ENCODE measurements around the gene CCNI2.
A peak's percentile ranks its signal among the peaks of the same experiment; 100 is the strongest.

Gene CCNI2

GRCh38 chr5:132766806-132767055 is 19.5 kb downstream of the CCNI2 start:
- Mint-ChIP-seq H3K9me3 (no peaks in the 10 kb centered on the region), H3K27me3 (ENCODE audit: low read depth) (no peaks in the 10 kb centered on the region), H3K4me3 (no peak overlapping the region), H3K27ac (no peak overlapping the region), H3K4me1 (ENCODE audit: low read depth) (peaks cover 10% of the 10 kb centered on the region), H3K36me3 (ENCODE audit: low read depth) (peaks cover 5% of the 10 kb centered on the region)

GRCh38 chr5:132767150-132767549 is 19.9 kb downstream of the CCNI2 start:
- peaks cover 5% of the 10 kb centered on the region for H3K36me3 Mint-ChIP-seq (ENCODE audit: low read depth)
- no peaks in the 10 kb centered on the region for H3K27me3 Mint-ChIP-seq (ENCODE audit: low read depth)
- no peak overlapping the region for H3K27ac Mint-ChIP-seq
- H3K4me3 Mint-ChIP-seq, result no peak overlapping the region
- H3K9me3 Mint-ChIP-seq, result no peaks in the 10 kb centered on the region
- peaks cover 10% of the 10 kb centered on the region for H3K4me1 Mint-ChIP-seq (ENCODE audit: low read depth)

GRCh38 chr5:132768485-132768868 is 21.3 kb downstream of the CCNI2 start:
- no peaks in the 10 kb centered on the region for H3K27me3 Mint-ChIP-seq (ENCODE audit: low read depth)
- H3K27ac Mint-ChIP-seq, result no peak overlapping the region
- no peak overlapping the region for H3K4me3 Mint-ChIP-seq
- peaks cover 10% of the 10 kb centered on the region for H3K4me1 Mint-ChIP-seq (ENCODE audit: low read depth)
- no peaks in the 10 kb centered on the region for H3K9me3 Mint-ChIP-seq
- peaks cover 2% of the 10 kb centered on the region for H3K36me3 Mint-ChIP-seq (ENCODE audit: low read depth)

GRCh38 chr5:132770476-132771159 is 23.4 kb downstream of the CCNI2 start:
- Mint-ChIP-seq H3K36me3 (ENCODE audit: low read depth) (no peaks in the 10 kb centered on the region), H3K4me3 (no peak overlapping the region), H3K9me3 (no peaks in the 10 kb centered on the region), H3K27ac (no peak overlapping the region), H3K4me1 (ENCODE audit: low read depth) (peaks cover 19% of the 10 kb centered on the region), H3K27me3 (ENCODE audit: low read depth) (peaks cover 9% of the 10 kb centered on the region)

GRCh38 chr5:132771503-132771998 is 24.3 kb downstream of the CCNI2 start:
- H3K9me3 Mint-ChIP-seq, result no peaks in the 10 kb centered on the region
- no peaks in the 10 kb centered on the region for H3K36me3 Mint-ChIP-seq (ENCODE audit: low read depth)
- H3K27me3 Mint-ChIP-seq (ENCODE audit: low read depth), result peaks cover 14% of the 10 kb centered on the region
- H3K4me3 Mint-ChIP-seq, result no peak overlapping the region
- H3K27ac Mint-ChIP-seq, result no peak overlapping the region
- H3K4me1 Mint-ChIP-seq (ENCODE audit: low read depth), result peaks cover 20% of the 10 kb centered on the region

GRCh38 chr5:132772291-132773070 is 25.3 kb downstream of the CCNI2 start:
- Mint-ChIP-seq H3K27ac (no peak overlapping the region), H3K4me1 (ENCODE audit: low read depth) (peaks cover 18% of the 10 kb centered on the region), H3K4me3 (no peak overlapping the region), H3K27me3 (ENCODE audit: low read depth) (peaks cover 14% of the 10 kb centered on the region), H3K9me3 (no peaks in the 10 kb centered on the region), H3K36me3 (ENCODE audit: low read depth) (no peaks in the 10 kb centered on the region)

GRCh38 chr5:132773114-132773513 is 25.9 kb downstream of the CCNI2 start:
- no peak overlapping the region for H3K4me3 Mint-ChIP-seq
- H3K27ac Mint-ChIP-seq, result no peak overlapping the region
- peaks cover 19% of the 10 kb centered on the region for H3K27me3 Mint-ChIP-seq (ENCODE audit: low read depth)
- no peaks in the 10 kb centered on the region for H3K9me3 Mint-ChIP-seq
- H3K36me3 Mint-ChIP-seq (ENCODE audit: low read depth), result no peaks in the 10 kb centered on the region
- peaks cover 19% of the 10 kb centered on the region for H3K4me1 Mint-ChIP-seq (ENCODE audit: low read depth)

GRCh38 chr5:132773601-132774355 is 26.6 kb downstream of the CCNI2 start:
- peaks cover 26% of the 10 kb centered on the region for H3K27me3 Mint-ChIP-seq (ENCODE audit: low read depth)
- H3K27ac Mint-ChIP-seq, result no peak overlapping the region
- no peak overlapping the region for H3K4me3 Mint-ChIP-seq
- no peaks in the 10 kb centered on the region for H3K9me3 Mint-ChIP-seq
- H3K4me1 Mint-ChIP-seq (ENCODE audit: low read depth), result peaks cover 21% of the 10 kb centered on the region
- no peaks in the 10 kb centered on the region for H3K36me3 Mint-ChIP-seq (ENCODE audit: low read depth)

- no peak overlapping the region for H3K4me3 Mint-ChIP-seq
- H3K9me3 Mint-ChIP-seq, result no peaks in the 10 kb centered on the region
- no peak overlapping the region for H3K27ac Mint-ChIP-seq
- no peaks in the 10 kb centered on the region for H3K36me3 Mint-ChIP-seq (ENCODE audit: low read depth)
- H3K27me3 Mint-ChIP-seq (ENCODE audit: low read depth), result peaks cover 32% of the 10 kb centered on the region
- peaks cover 21% of the 10 kb centered on the region for H3K4me1 Mint-ChIP-seq (ENCODE audit: low read depth)
Measured at GRCh38 chr5:132774406-132774805, 27.2 kb downstream of the CCNI2 start.

- Mint-ChIP-seq H3K4me3 (no peak overlapping the region), H3K36me3 (ENCODE audit: low read depth) (no peaks in the 10 kb centered on the region), H3K27ac (no peak overlapping the region), H3K9me3 (no peaks in the 10 kb centered on the region), H3K27me3 (ENCODE audit: low read depth) (peaks cover 37% of the 10 kb centered on the region), H3K4me1 (ENCODE audit: low read depth) (peaks cover 25% of the 10 kb centered on the region)
Measured at GRCh38 chr5:132774896-132775295, 27.7 kb downstream of the CCNI2 start.

GRCh38 chr5:132775476-132775961 is 28.3 kb downstream of the CCNI2 start:
- Mint-ChIP-seq H3K27me3 (ENCODE audit: low read depth) (peaks cover 38% of the 10 kb centered on the region), H3K27ac (no peak overlapping the region), H3K4me3 (peak overlapping the region; percentile 72), H3K9me3 (no peaks in the 10 kb centered on the region), H3K4me1 (ENCODE audit: low read depth) (peaks cover 28% of the 10 kb centered on the region), H3K36me3 (ENCODE audit: low read depth) (no peaks in the 10 kb centered on the region)

GRCh38 chr5:132776131-132776937 is 29.1 kb downstream of the CCNI2 start:
- Mint-ChIP-seq H3K4me3 (peak overlapping the region; percentile 72), H3K36me3 (ENCODE audit: low read depth) (no peaks in the 10 kb centered on the region), H3K4me1 (ENCODE audit: low read depth) (peaks cover 31% of the 10 kb centered on the region), H3K27me3 (ENCODE audit: low read depth) (peaks cover 45% of the 10 kb centered on the region), H3K27ac (peak overlapping the region; percentile 26), H3K9me3 (no peaks in the 10 kb centered on the region)

- H3K27ac Mint-ChIP-seq, result no peak overlapping the region
- peaks cover 50% of the 10 kb centered on the region for H3K27me3 Mint-ChIP-seq (ENCODE audit: low read depth)
- no peaks in the 10 kb centered on the region for H3K36me3 Mint-ChIP-seq (ENCODE audit: low read depth)
- peaks cover 31% of the 10 kb centered on the region for H3K4me1 Mint-ChIP-seq (ENCODE audit: low read depth)
- H3K9me3 Mint-ChIP-seq, result no peaks in the 10 kb centered on the region
- H3K4me3 Mint-ChIP-seq, result no peak overlapping the region
Measured at GRCh38 chr5:132776938-132777208, 29.6 kb downstream of the CCNI2 start.
